Type B pancreatic cell (in vitro differentiated cells): Measurements from ENCODE around the gene RADIL. TPM values are rescaled to one million over a fixed set of nuclear protein-coding genes. Genes with fewer than 3 reads are reported as not detected.

Experiments
- DNase-seq: peaks from one replicate; pipeline ENCODE4 v3.0.0; 2021; ENCODE audit warnings: mixed read lengths; ENCODE audit not compliant: unreplicated experiment; ENCODE audit errors: extremely low spot score
- H3K27ac Mint-ChIP-seq: 2 replicates; pipeline ENCODE4 v1.8.0; 2021; ENCODE audit warnings: mild to moderate bottlenecking, mixed read lengths
- H3K27me3 Mint-ChIP-seq: 2 replicates; pipeline ENCODE4 v1.8.0; 2021; ENCODE audit warnings: mixed read lengths
- H3K36me3 Mint-ChIP-seq: 2 replicates; pipeline ENCODE4 v1.8.0; 2021; ENCODE audit warnings: mixed read lengths
- H3K4me1 Mint-ChIP-seq: one replicate; pipeline ENCODE4 v1.8.0; 2021; ENCODE audit warnings: mixed read lengths; ENCODE audit not compliant: unreplicated experiment
- H3K4me3 Mint-ChIP-seq: 2 replicates; pipeline ENCODE4 v1.8.0; 2021; ENCODE audit warnings: mild to moderate bottlenecking, mixed read lengths
- H3K9me3 Mint-ChIP-seq: 2 replicates; pipeline ENCODE4 v1.8.0; 2021; ENCODE audit warnings: mixed read lengths
- CTCF ChIP-seq: fragments of 200-600 bp; sonication (generic); conservative IDR thresholded peaks from 2 replicates; pipeline ENCODE4 v1.5.0; 2021; ENCODE audit warnings: antibody characterized with exemption, mild to moderate bottlenecking
- total RNA-seq: library from RNA; stranded (reverse); gene quantifications from 2 replicates; pipeline ENCODE4 v1.2.1, GENCODE V29; 2021; ENCODE audit warnings: low replicate concordance

RADIL gene
- total RNA-seq, 1 donor from 2014 or later = 11.8 TPM

GRCh38 chr7:4833691-4834600 is 49.6 kb downstream of the RADIL start:
- H3K9me3 Mint-ChIP-seq = peaks cover 3% of the 10 kb centered on the region
- H3K36me3 Mint-ChIP-seq = peaks cover 4% of the 10 kb centered on the region
- H3K4me1 Mint-ChIP-seq = peaks cover 13% of the 10 kb centered on the region
- H3K27me3 Mint-ChIP-seq = peaks cover 4% of the 10 kb centered on the region
- H3K27ac Mint-ChIP-seq = no peak overlapping the region
- DNase-seq = no peak
- no peak overlapping the region for H3K4me3 Mint-ChIP-seq
- no peak for TF ChIP-seq CTCF

- Mint-ChIP-seq H3K4me3 (no peak overlapping the region), H3K9me3 (peaks cover 3% of the 10 kb centered on the region), H3K4me1 (peaks cover 13% of the 10 kb centered on the region), H3K36me3 (peaks cover 4% of the 10 kb centered on the region), H3K27ac (no peak overlapping the region), H3K27me3 (peaks cover 4% of the 10 kb centered on the region)
- no peak for DNase-seq
- TF ChIP-seq CTCF = no peak
These were observed 50.3 kb downstream of the RADIL start for GRCh38 chr7:4833176-4833575.

GRCh38 chr7:4832711-4833110 is 50.8 kb downstream of the RADIL start:
- Mint-ChIP-seq H3K27ac (no peak overlapping the region), H3K4me3 (no peak overlapping the region), H3K9me3 (peaks cover 3% of the 10 kb centered on the region), H3K36me3 (peaks cover 4% of the 10 kb centered on the region), H3K4me1 (peaks cover 12% of the 10 kb centered on the region), H3K27me3 (peaks cover 4% of the 10 kb centered on the region)
- TF ChIP-seq CTCF = no peak
- DNase-seq = no peak

GRCh38 chr7:4831723-4832495 is 51.6 kb downstream of the RADIL start:
- Mint-ChIP-seq H3K4me3 (no peak overlapping the region), H3K27ac (no peak overlapping the region), H3K36me3 (peaks cover 4% of the 10 kb centered on the region), H3K27me3 (no peaks in the 10 kb centered on the region), H3K9me3 (peaks cover 3% of the 10 kb centered on the region), H3K4me1 (peaks cover 6% of the 10 kb centered on the region)
- DNase-seq = no peak
- TF ChIP-seq CTCF = no peak

- TF ChIP-seq CTCF = peak; percentile 88
- peaks cover 6% of the 10 kb centered on the region for H3K4me1 Mint-ChIP-seq
- H3K9me3 Mint-ChIP-seq = peaks cover 3% of the 10 kb centered on the region
- H3K27ac Mint-ChIP-seq = no peak overlapping the region
- no peaks in the 10 kb centered on the region for H3K27me3 Mint-ChIP-seq
- H3K36me3 Mint-ChIP-seq = peaks cover 4% of the 10 kb centered on the region
- DNase-seq = peak; percentile 81
- H3K4me3 Mint-ChIP-seq = no peak overlapping the region
These were observed 53.3 kb downstream of the RADIL start for GRCh38 chr7:4830176-4830575.
